Fibroblast of pulmonary artery (primary cell): ENCODE measurements around the gene FGFBP3.

Experiments
- DNase-seq: peaks from one replicate; pipeline ENCODE4 v3.0.0-alpha.2; 2010; ENCODE audit warnings: low read depth
- H3K4me3 ChIP-seq: replicated peaks from 2 replicates; pipeline ENCODE4 v1.5.1; 2011; ENCODE audit warnings: low read depth, mild to moderate bottlenecking, control low read depth, low read length, moderate library complexity
- TF ChIP-seq, protein P1 (sequence below): IDR thresholded peaks from 2 replicates; pipeline ENCODE4 v1.5.1; 2011; ENCODE audit warnings: mild to moderate bottlenecking, control low read depth, low read length, inconsistent platforms; ENCODE audit errors: missing control alignments

The FGFBP3 gene

DNA sequence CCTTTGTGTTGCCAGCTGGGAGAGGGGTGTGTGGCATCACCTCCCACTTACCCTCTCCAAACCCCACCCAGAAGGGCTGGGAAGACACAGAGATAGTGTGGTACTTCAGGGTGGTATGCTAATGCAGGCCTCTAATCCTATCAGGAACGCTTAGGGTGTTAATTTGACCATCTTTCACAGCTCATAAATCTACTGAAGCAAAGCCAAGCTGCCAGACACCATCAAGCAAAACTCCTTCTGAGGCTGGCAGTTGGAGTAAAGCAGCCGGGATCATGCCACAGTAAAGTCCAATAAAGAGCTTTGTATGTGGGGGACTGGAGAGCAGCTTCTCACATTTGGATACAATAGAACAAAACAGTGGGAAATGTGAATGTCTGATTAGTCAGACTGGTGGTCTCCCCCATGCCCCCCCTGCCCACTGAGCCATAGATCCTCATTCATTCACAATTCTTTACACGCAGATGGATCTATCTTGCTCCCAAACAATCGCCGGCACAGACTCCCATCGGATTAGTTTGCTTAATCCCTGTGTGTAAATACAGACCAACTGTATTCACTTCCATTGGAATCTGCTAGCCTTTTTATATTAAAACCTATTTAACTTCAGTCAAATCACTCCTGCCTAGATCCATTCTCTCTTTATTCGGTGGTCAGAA lies 29.6 kb downstream of the FGFBP3 start:
- no peak for DNase-seq
- H3K4me3 ChIP-seq: no peak overlapping the region
- TF ChIP-seq, protein P1, sequence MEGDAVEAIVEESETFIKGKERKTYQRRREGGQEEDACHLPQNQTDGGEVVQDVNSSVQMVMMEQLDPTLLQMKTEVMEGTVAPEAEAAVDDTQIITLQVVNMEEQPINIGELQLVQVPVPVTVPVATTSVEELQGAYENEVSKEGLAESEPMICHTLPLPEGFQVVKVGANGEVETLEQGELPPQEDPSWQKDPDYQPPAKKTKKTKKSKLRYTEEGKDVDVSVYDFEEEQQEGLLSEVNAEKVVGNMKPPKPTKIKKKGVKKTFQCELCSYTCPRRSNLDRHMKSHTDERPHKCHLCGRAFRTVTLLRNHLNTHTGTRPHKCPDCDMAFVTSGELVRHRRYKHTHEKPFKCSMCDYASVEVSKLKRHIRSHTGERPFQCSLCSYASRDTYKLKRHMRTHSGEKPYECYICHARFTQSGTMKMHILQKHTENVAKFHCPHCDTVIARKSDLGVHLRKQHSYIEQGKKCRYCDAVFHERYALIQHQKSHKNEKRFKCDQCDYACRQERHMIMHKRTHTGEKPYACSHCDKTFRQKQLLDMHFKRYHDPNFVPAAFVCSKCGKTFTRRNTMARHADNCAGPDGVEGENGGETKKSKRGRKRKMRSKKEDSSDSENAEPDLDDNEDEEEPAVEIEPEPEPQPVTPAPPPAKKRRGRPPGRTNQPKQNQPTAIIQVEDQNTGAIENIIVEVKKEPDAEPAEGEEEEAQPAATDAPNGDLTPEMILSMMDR: no peak

DNA sequence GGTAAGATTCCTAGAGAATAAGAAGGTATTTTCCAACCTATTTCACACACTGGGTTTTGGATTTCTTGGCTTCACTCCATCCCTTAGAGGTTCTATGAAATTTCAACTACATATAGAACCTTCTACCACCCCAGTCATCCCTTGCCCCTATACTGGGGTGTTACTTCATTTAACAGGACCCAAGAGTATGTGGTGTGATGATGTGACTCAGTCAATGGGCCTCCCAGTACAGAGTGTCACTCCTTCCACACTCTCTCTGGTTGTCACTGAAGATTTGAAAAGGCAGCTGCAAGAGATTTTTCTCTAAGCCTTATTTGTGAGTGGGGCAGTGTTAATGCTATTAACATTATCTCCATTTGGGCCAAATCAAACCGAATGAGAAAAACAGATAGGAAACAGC lies 33.5 kb downstream of the FGFBP3 start:
- no peak for DNase-seq
- TF ChIP-seq, protein P1: no peak

DNA sequence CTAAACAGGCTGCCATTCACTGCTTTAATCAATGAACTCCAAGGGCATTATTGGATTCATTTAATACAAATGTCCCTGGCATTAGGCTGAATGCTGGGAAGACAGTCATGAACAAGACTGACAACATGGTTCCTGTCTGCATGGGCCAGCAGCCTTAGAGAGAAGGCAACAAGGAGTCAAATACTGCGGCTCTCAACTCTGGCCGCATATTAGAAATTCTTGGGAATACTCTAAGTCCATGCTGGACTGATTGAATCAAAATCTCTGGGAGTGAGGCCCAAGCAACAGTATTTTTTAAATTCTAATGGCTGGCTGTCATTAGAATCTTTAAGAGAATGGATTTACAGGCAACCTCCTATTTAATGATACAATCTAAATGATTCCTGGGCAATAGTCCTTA lies 34.1 kb downstream of the FGFBP3 start:
- no peak overlapping the region for H3K4me3 ChIP-seq
- no peak for DNase-seq
- TF ChIP-seq, protein P1: no peak

More for the DNA sequence above, 33.5 kb downstream of the FGFBP3 start:
- no peak overlapping the region for H3K4me3 ChIP-seq

- no peak for DNase-seq
- H3K4me3 ChIP-seq: no peak overlapping the region
- TF ChIP-seq, protein P1: no peak
These were observed 43.7 kb downstream of the FGFBP3 start for GRCh38 chr10:91865562-91866081.

DNA sequence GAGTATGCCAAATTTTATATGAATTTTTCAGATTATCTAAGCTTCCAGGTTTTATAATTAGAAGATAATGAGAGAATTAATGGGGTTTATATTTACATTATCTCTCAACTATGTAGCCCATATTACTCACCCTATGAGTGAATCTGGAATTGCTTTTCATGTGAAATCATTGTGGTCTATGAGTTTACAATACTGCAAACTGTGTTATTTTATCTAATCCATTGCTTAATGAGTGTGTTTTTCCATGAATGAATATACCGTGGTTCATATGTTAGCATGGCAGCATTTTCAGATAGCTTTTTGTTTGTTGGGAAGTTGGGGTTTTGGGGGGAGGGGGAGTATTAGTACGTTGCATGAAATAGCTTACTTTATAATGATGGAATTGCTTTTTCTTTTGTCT lies 44.5 kb downstream of the FGFBP3 start:
- TF ChIP-seq, protein P1: no peak
- H3K4me3 ChIP-seq: no peak overlapping the region
- DNase-seq: no peak

- H3K4me3 ChIP-seq: no peak overlapping the region
- no peak for DNase-seq
- TF ChIP-seq, protein P1: no peak
These were observed 45.2 kb downstream of the FGFBP3 start for GRCh38 chr10:91864099-91864498.

- TF ChIP-seq, protein P1: no peak
- no peak overlapping the region for H3K4me3 ChIP-seq
- DNase-seq: no peak
These were observed 48.4 kb downstream of the FGFBP3 start for GRCh38 chr10:91860885-91861284.
